ENCODE data around the gene ZNF584. TPM values are rescaled to one million over a fixed set of nuclear protein-coding genes. Genes with fewer than 3 reads are reported as not detected.

ZNF584 gene
- total and polyA plus RNA-seq, 10 of the 15 experiments (the other 5 are each of a cell fraction or from before 2014, with no cell fraction given), result 2.0 to 10.7 (median 6.3) TPM

DNA sequence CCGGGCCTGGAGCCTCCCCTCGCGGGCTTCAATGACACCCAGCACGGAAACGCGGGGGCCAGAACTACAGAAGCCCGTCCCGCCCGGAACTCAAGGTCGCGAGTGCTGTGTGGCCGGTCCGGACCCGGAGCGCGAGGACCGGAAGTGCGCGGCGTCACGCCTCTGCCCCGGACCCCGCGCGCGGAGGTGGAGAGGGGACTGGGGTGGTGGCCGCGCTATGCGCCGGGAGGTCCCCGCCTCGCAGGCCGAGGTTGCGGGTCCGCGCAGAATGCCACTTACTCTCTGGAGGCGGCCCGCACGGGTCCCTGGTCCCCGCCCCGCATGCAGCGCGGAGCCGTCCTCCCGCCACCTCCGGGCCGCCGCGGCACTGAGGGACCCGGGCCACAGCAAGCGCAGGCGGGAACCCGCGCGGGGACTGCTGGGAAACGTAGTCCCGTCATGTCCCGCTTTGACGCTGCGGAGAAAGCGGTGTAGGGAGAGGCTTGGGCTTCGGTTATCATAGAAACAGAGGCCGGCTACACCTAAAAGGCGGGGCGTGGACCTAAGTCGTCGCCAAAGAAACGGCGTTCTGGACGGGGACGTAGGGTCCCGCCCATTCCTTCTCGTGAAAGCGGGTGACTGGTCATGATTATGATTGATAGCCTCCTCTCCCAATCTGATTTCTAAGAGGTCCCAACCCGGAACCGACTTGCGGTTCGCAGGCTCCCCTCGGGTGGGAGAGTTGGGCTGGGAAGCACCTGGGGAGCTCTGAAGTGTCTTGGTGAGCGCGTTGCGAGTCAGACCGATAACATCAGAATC, 27.6 kb upstream of the ZNF584 start, which contains the start of gene ZNF837 (continued):
- TF ChIP-seq, protein P1, sequence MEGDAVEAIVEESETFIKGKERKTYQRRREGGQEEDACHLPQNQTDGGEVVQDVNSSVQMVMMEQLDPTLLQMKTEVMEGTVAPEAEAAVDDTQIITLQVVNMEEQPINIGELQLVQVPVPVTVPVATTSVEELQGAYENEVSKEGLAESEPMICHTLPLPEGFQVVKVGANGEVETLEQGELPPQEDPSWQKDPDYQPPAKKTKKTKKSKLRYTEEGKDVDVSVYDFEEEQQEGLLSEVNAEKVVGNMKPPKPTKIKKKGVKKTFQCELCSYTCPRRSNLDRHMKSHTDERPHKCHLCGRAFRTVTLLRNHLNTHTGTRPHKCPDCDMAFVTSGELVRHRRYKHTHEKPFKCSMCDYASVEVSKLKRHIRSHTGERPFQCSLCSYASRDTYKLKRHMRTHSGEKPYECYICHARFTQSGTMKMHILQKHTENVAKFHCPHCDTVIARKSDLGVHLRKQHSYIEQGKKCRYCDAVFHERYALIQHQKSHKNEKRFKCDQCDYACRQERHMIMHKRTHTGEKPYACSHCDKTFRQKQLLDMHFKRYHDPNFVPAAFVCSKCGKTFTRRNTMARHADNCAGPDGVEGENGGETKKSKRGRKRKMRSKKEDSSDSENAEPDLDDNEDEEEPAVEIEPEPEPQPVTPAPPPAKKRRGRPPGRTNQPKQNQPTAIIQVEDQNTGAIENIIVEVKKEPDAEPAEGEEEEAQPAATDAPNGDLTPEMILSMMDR (IDR thresholded peaks at IDR 0.05 in 2 of 3, conservative IDR thresholded peaks at IDR 0.05 in 1 of 3; ENCODE audit: control insufficient read depth in 2 of 3, extremely low read depth in 1 of 3, insufficient read depth in 1 of 3, low read depth in 3 of 3, low read length in 3 of 3), result no peak
- TF ChIP-seq ATF2 (IDR thresholded peaks at IDR 0.05; ENCODE audit: low read length), result no peak
- TF ChIP-seq SMAD1 (IDR thresholded peaks at IDR 0.05; ENCODE audit: low read depth, partially characterized antibody), result no peak
- TF ChIP-seq IRF4 (IDR thresholded peaks at IDR 0.05; ENCODE audit: low read depth, low read length), result 0 out of 2 replicates have a peak, but pooled peaks have one; percentile 52
- TF ChIP-seq, protein P2, sequence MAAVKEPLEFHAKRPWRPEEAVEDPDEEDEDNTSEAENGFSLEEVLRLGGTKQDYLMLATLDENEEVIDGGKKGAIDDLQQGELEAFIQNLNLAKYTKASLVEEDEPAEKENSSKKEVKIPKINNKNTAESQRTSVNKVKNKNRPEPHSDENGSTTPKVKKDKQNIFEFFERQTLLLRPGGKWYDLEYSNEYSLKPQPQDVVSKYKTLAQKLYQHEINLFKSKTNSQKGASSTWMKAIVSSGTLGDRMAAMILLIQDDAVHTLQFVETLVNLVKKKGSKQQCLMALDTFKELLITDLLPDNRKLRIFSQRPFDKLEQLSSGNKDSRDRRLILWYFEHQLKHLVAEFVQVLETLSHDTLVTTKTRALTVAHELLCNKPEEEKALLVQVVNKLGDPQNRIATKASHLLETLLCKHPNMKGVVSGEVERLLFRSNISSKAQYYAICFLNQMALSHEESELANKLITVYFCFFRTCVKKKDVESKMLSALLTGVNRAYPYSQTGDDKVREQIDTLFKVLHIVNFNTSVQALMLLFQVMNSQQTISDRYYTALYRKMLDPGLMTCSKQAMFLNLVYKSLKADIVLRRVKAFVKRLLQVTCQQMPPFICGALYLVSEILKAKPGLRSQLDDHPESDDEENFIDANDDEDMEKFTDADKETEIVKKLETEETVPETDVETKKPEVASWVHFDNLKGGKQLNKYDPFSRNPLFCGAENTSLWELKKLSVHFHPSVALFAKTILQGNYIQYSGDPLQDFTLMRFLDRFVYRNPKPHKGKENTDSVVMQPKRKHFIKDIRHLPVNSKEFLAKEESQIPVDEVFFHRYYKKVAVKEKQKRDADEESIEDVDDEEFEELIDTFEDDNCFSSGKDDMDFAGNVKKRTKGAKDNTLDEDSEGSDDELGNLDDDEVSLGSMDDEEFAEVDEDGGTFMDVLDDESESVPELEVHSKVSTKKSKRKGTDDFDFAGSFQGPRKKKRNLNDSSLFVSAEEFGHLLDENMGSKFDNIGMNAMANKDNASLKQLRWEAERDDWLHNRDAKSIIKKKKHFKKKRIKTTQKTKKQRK (IDR thresholded peaks at IDR 0.05; ENCODE audit: low read depth, low read length), result no peak
- TF ChIP-seq NFYB (IDR thresholded peaks at IDR 0.05; ENCODE audit: insufficient read depth, low read depth, low read length), result peak; percentile 92
- TF ChIP-seq ZZZ3 (IDR thresholded peaks at IDR 0.05; ENCODE audit: control insufficient read depth, insufficient read length, low read depth), result no peak
- peak; percentile 70; the same call in 1 of the 2 replicates for TF ChIP-seq TBL1XR1 (IDR thresholded peaks at IDR 0.05; ENCODE audit: low read depth, low read length)
- TF ChIP-seq ZNF384 (IDR thresholded peaks at IDR 0.05; ENCODE audit: borderline replicate concordance, low read depth, low read length), result no peak
- TF ChIP-seq USF2 (IDR thresholded peaks at IDR 0.05; ENCODE audit: borderline replicate concordance, low read depth, low read length), result no peak
- no peak for TF ChIP-seq BCLAF1 (IDR thresholded peaks at IDR 0.05)
- TF ChIP-seq CBX3 (IDR thresholded peaks at IDR 0.05; ENCODE audit: borderline replicate concordance, low read depth), result no peak
- TF ChIP-seq SREBF2 (IDR thresholded peaks at IDR 0.05; ENCODE audit: low read length), result peak; percentile 59; the same call in 1 of the 2 replicates
- TF ChIP-seq, protein P3, sequence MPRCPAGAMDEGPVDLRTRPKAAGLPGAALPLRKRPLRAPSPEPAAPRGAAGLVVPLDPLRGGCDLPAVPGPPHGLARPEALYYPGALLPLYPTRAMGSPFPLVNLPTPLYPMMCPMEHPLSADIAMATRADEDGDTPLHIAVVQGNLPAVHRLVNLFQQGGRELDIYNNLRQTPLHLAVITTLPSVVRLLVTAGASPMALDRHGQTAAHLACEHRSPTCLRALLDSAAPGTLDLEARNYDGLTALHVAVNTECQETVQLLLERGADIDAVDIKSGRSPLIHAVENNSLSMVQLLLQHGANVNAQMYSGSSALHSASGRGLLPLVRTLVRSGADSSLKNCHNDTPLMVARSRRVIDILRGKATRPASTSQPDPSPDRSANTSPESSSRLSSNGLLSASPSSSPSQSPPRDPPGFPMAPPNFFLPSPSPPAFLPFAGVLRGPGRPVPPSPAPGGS (IDR thresholded peaks at IDR 0.05; ENCODE audit: borderline replicate concordance, insufficient read depth, low read depth, low read length, poor library complexity, severe bottlenecking), result no peak
- peak; percentile 90 for TF ChIP-seq CREB1 (IDR thresholded peaks at IDR 0.05; ENCODE audit: low read depth)
- peak; percentile 51 for TF ChIP-seq TCF12 (IDR thresholded peaks at IDR 0.05; ENCODE audit: low read depth, low read length)
